ENCODE results near the gene KIFAP3. TPM values are rescaled to one million over a fixed set of nuclear protein-coding genes. Genes with fewer than 3 reads are reported as not detected.

Gene KIFAP3
- total RNA-seq, 2 experiments from 2014 or later: 10.5 to 12.5 TPM

DNA sequence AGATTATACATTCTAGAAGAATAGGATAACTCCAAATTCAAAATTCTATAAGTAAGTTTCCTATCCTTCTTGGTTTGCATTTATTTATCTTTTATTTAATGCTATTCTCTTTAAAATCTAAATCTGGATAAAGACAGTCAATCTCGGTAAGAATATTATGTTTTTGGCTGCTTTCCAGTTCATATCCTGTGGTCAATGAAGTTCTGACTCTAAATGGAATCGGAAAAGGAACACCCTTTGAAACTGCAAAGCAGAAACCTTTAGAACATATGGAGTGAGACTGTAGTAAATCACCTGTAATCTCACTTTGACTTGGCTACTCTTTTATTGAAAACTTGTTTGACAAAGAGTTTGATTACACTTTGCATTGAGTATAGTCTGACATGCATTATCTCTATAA lies 85.2 kb downstream of the KIFAP3 start:
- H3K36me3 ChIP-seq (ENCODE audit: insufficient read depth, low read length): no peaks in the 10 kb centered on the region
- H4K20me1 ChIP-seq (ENCODE audit: insufficient read depth, low read length): no peaks in the 10 kb centered on the region
- no peaks in the 10 kb centered on the region for H3K79me2 ChIP-seq (ENCODE audit: insufficient read depth, low read depth, low read length)
- intact Hi-C loops (cut with micrococcal nuclease; ENCODE audit: unreplicated experiment): no loop called here
- ChIA-PET POLR2A (no interaction called here), CTCF (ENCODE audit: unreplicated experiment) (no interaction called here)
- no peak overlapping the region for H3K27ac ChIP-seq (ENCODE audit: low read depth, low read length, poor library complexity, severe bottlenecking)
- no TSS peak for BruUV-seq (replicated peaks)
- no peak overlapping the region for H3K4me2 ChIP-seq (ENCODE audit: low read length)
- H3K9me2 ChIP-seq (ENCODE audit: insufficient read depth, low read length): no peaks in the 10 kb centered on the region
- no peak for TF ChIP-seq CTCF (conservative IDR thresholded peaks at IDR 0.05; ENCODE audit: low read length)
- TF ChIP-seq EZH2phosphoT487 (IDR thresholded peaks at IDR 0.05; ENCODE audit: borderline replicate concordance, low read depth, low read length): no peak
- no peak for DNase-seq (ENCODE audit: low spot score)
- no peaks in the 10 kb centered on the region for H3K9me3 ChIP-seq (ENCODE audit: low read length)
- H3K4me1 ChIP-seq (ENCODE audit: insufficient read depth, low read length, poor library complexity, severe bottlenecking): no peaks in the 10 kb centered on the region
- no peak overlapping the region for H2AFZ ChIP-seq (ENCODE audit: low read length)
- no peak overlapping the region for H3K4me3 ChIP-seq (ENCODE audit: low read depth, low read length, poor library complexity, severe bottlenecking)

GRCh38 chr1:169985757-169986156 lies 88.7 kb downstream of the KIFAP3 start:
- Histone ChIP-seq H3K27ac (ENCODE audit: low read depth, low read length, poor library complexity, severe bottlenecking) (no peak overlapping the region), H3K9me3 (ENCODE audit: low read length) (no peaks in the 10 kb centered on the region), H3K36me3 (ENCODE audit: insufficient read depth, low read length) (no peaks in the 10 kb centered on the region), H2AFZ (ENCODE audit: low read length) (no peak overlapping the region), H3K4me1 (ENCODE audit: insufficient read depth, low read length, poor library complexity, severe bottlenecking) (no peaks in the 10 kb centered on the region), H3K9me2 (ENCODE audit: insufficient read depth, low read length) (no peaks in the 10 kb centered on the region), H3K4me2 (ENCODE audit: low read length) (no peak overlapping the region), H3K4me3 (ENCODE audit: low read depth, low read length, poor library complexity, severe bottlenecking) (no peak overlapping the region), H4K20me1 (ENCODE audit: insufficient read depth, low read length) (no peaks in the 10 kb centered on the region), H3K79me2 (ENCODE audit: insufficient read depth, low read depth, low read length) (no peaks in the 10 kb centered on the region)
- TF ChIP-seq CTCF (conservative IDR thresholded peaks at IDR 0.05; ENCODE audit: low read length): no peak
- TF ChIP-seq EZH2phosphoT487 (IDR thresholded peaks at IDR 0.05; ENCODE audit: borderline replicate concordance, low read depth, low read length): no peak
- intact Hi-C loops (cut with micrococcal nuclease; ENCODE audit: unreplicated experiment): no loop called here
- CTCF ChIA-PET (ENCODE audit: unreplicated experiment): no interaction called here
- POLR2A ChIA-PET: interaction anchor here (0.7 kb wide), 1 partner anchor 17 kb away, joined by 3 read pairs; no protein-coding TSS in a partner anchor
- BruUV-seq (replicated peaks): no TSS peak
- DNase-seq (ENCODE audit: low spot score): no peak

DNA sequence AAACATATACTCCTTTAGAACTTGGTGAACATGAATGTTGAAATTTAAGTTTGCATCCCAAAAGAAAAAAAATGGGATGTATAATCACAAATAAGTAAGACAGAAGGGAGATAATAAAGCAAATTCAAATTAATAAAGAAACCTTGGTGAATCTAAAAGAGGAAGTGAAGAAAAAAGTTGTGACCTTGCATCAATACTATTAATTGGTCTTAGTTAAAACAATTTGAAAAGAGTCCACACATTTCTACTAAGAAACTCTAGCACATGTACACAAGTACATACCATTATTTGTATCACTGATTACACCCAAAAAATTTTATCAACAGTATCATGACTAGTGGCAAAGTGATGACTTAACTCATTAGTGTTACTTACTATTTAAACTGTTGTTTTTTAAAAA lies 100.4 kb downstream of the KIFAP3 start:
- no TSS peak for BruUV-seq (replicated peaks)
- CTCF ChIA-PET (ENCODE audit: unreplicated experiment): no interaction called here
- Histone ChIP-seq H2AFZ (ENCODE audit: low read length) (no peak overlapping the region), H4K20me1 (ENCODE audit: insufficient read depth, low read length) (no peaks in the 10 kb centered on the region), H3K9me2 (ENCODE audit: insufficient read depth, low read length) (no peaks in the 10 kb centered on the region), H3K27ac (ENCODE audit: low read depth, low read length, poor library complexity, severe bottlenecking) (no peak overlapping the region), H3K4me2 (ENCODE audit: low read length) (no peak overlapping the region), H3K36me3 (ENCODE audit: insufficient read depth, low read length) (no peaks in the 10 kb centered on the region), H3K9me3 (ENCODE audit: low read length) (no peaks in the 10 kb centered on the region), H3K4me3 (ENCODE audit: low read depth, low read length, poor library complexity, severe bottlenecking) (no peak overlapping the region), H3K4me1 (ENCODE audit: insufficient read depth, low read length, poor library complexity, severe bottlenecking) (no peaks in the 10 kb centered on the region), H3K79me2 (ENCODE audit: insufficient read depth, low read depth, low read length) (no peaks in the 10 kb centered on the region)
- POLR2A ChIA-PET: no interaction called here
- no peak for DNase-seq (ENCODE audit: low spot score)
- intact Hi-C loops (cut with micrococcal nuclease; ENCODE audit: unreplicated experiment): no loop called here
- TF ChIP-seq EZH2phosphoT487 (IDR thresholded peaks at IDR 0.05; ENCODE audit: borderline replicate concordance, low read depth, low read length) (no peak), CTCF (conservative IDR thresholded peaks at IDR 0.05; ENCODE audit: low read length) (no peak)

Data from OCI-LY7 (cell line).